ENCODE results near the gene SP110.

- TF ChIP-seq POLR2A (IDR thresholded peaks at IDR 0.05) (no peak), CTCF (IDR thresholded peaks at IDR 0.05) (no peak), POLR2AphosphoS5 (IDR thresholded peaks at IDR 0.05) (no peak)
Observed at GRCh38 chr2:230172156-230172555, 47.6 kb downstream of the SP110 start.

All from upper lobe of left lung (tissue), 4 donors.